GM19397 (cell line): ENCODE measurements around the gene SLC10A2.
A peak's percentile ranks its signal among the peaks of the same experiment; 100 is the strongest.

Source experiments
- ATAC-seq: cut with Tn5 transposase; IDR thresholded peaks from one replicate; pipeline ENCODE4 v1.9.1; 2021; ENCODE audit warnings: mild to moderate bottlenecking, moderate library complexity; ENCODE audit not compliant: unreplicated experiment

The SLC10A2 gene

GRCh38 chr13:103055166-103055565 lies 11.1 kb downstream of the SLC10A2 start:
- no peak for ATAC-seq

- no peak for ATAC-seq
These were observed 19.5 kb downstream of the SLC10A2 start for GRCh38 chr13:103046676-103047075.

GRCh38 chr13:103044056-103044455 lies 22.2 kb downstream of the SLC10A2 start:
- no peak for ATAC-seq

- ATAC-seq = no peak
These were observed 26.2 kb downstream of the SLC10A2 start for GRCh38 chr13:103040006-103040405.

- no peak for ATAC-seq
These were observed 27.0 kb downstream of the SLC10A2 start for GRCh38 chr13:103039183-103039582.

GRCh38 chr13:103036268-103036667 lies 29.9 kb downstream of the SLC10A2 start:
- ATAC-seq = no peak

GRCh38 chr13:103033999-103034398 lies 32.2 kb downstream of the SLC10A2 start:
- ATAC-seq = no peak

GRCh38 chr13:103031332-103031873 lies 34.8 kb downstream of the SLC10A2 start:
- ATAC-seq = peak; percentile 93

- ATAC-seq = no peak
These were observed 35.4 kb downstream of the SLC10A2 start for GRCh38 chr13:103030776-103031175.

GRCh38 chr13:103029798-103030197 lies 36.4 kb downstream of the SLC10A2 start:
- no peak for ATAC-seq

- no peak for ATAC-seq
These were observed 43.9 kb downstream of the SLC10A2 start for GRCh38 chr13:103022336-103022735.

- no peak for ATAC-seq
These were observed 47.7 kb downstream of the SLC10A2 start for GRCh38 chr13:103018556-103018955.

- no peak for ATAC-seq
These were observed 53.6 kb downstream of the SLC10A2 start for GRCh38 chr13:103012646-103013045.

- no peak for ATAC-seq
These were observed 57.0 kb downstream of the SLC10A2 start for GRCh38 chr13:103009051-103009840.

- no peak for ATAC-seq
These were observed 58.8 kb downstream of the SLC10A2 start for GRCh38 chr13:103007427-103007762.

- ATAC-seq = peak; percentile 90
These were observed 59.4 kb downstream of the SLC10A2 start for GRCh38 chr13:103006641-103007426.

- no peak for ATAC-seq
These were observed 61.4 kb downstream of the SLC10A2 start for GRCh38 chr13:103004661-103005345.

- ATAC-seq = no peak
These were observed 62.6 kb downstream of the SLC10A2 start for GRCh38 chr13:103003631-103004030.

GRCh38 chr13:103002279-103002678 lies 63.9 kb downstream of the SLC10A2 start:
- ATAC-seq = no peak

- ATAC-seq = no peak
These were observed 66.1 kb downstream of the SLC10A2 start for GRCh38 chr13:103000157-103000556.

GRCh38 chr13:102999499-102999898 lies 66.7 kb downstream of the SLC10A2 start:
- ATAC-seq = no peak
